GM12873 (cell line): Measurements from ENCODE around the gene LYPD1.

ENCODE experiments used
- CTCF ChIP-seq: IDR thresholded peaks from 2 replicates; pipeline ENCODE4 v1.5.1; 2012; ENCODE audit warnings: low read depth, mild to moderate bottlenecking, moderate library complexity, low read length, control low read depth; ENCODE audit not compliant: insufficient read depth; ENCODE audit errors: missing control alignments

The LYPD1 gene

GRCh38 chr2:132652474-132652873, 17.5 kb downstream of the LYPD1 start:
- TF ChIP-seq CTCF: no peak

GRCh38 chr2:132651115-132652045, 18.6 kb downstream of the LYPD1 start:
- peak; percentile 38 for TF ChIP-seq CTCF

GRCh38 chr2:132646540-132647108, 23.4 kb downstream of the LYPD1 start:
- no peak for TF ChIP-seq CTCF

GRCh38 chr2:132645722-132646539, 24.1 kb downstream of the LYPD1 start:
- no peak for TF ChIP-seq CTCF

GRCh38 chr2:132645176-132645575, 24.8 kb downstream of the LYPD1 start:
- no peak for TF ChIP-seq CTCF

GRCh38 chr2:132642415-132642814, 27.6 kb downstream of the LYPD1 start:
- no peak for TF ChIP-seq CTCF

- no peak for TF ChIP-seq CTCF
Observed at GRCh38 chr2:132641819-132642218, 28.2 kb downstream of the LYPD1 start.
